Measurements from ENCODE around the gene PARPBP.
"Not testable (repeated sequence)": the region's sequence is repeated elsewhere in the genome, so short reads cannot be mapped to it uniquely, and the experiment has no call there.

Gene PARPBP

DNA sequence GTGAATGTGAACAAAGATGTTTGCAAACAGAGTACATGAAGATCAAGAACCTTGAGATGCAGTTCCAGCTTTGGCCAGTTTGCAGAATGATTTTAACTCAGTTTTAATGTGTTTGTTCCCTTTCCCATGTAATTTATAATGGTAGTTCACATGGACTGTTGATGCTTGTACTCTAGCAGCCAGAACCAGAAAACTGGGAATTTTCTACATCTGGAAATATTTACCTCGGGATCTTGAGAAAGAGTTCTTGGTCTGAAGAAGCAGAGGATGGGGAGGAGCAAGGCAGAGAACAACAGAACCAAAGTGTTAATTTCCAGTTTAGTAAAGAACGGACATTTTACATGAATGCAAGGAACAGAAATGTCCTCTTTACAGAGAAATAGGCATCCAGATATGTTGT is 114.6 kb downstream of the PARPBP start:
- Histone ChIP-seq H3K9me3 (ENCODE audit: control insufficient read depth in 5 of 5, low read length in 5 of 5) (no peaks in the 10 kb centered on the region), H3K9ac (ENCODE audit: low read length in 5 of 5) (no peak overlapping the region), H3K4me1 (ENCODE audit: control insufficient read depth in 5 of 5, insufficient read depth in 5 of 5, low read length in 5 of 5) (peaks cover 0 to 2% (median 0%) of the 10 kb centered on the region in 5 donors), H3K36me3 (ENCODE audit: control insufficient read depth in 5 of 5, insufficient read depth in 5 of 5, low read length in 5 of 5) (no peaks in the 10 kb centered on the region), H3K4me3 (ENCODE audit: low read depth in 1 of 5, low read length in 5 of 5) (no peak overlapping the region), H3K27me3 (ENCODE audit: control insufficient read depth in 5 of 5, insufficient read depth in 4 of 5, low read length in 5 of 5) (no peaks in the 10 kb centered on the region), H3K27ac (ENCODE audit: low read depth, low read length) (no peak overlapping the region)

DNA sequence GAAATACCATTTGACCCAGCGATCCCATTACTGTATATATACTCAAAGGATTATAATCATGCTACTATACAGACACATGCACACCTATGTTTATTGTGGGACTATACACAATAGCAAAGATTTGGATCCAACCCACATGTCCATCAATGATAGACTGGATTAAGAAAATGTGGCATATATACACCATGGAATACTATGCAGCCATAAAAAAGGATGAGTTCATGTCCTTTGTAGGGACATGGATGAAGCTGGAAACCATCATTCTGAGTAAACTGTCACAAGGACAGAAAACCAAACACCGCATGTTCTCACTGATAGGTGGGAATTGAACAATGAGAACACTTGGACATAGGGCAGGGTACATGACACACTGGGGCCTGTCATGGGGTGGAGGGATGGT is 120.9 kb downstream of the PARPBP start:
- H3K36me3 ChIP-seq (ENCODE audit: control insufficient read depth in 5 of 5, insufficient read depth in 5 of 5, low read length in 5 of 5); H3K4me1 ChIP-seq (ENCODE audit: control insufficient read depth in 5 of 5, insufficient read depth in 5 of 5, low read length in 5 of 5); H3K9me3 ChIP-seq (ENCODE audit: control insufficient read depth in 5 of 5, low read length in 5 of 5); H3K4me3 ChIP-seq (ENCODE audit: low read depth in 1 of 5, low read length in 5 of 5); H3K27ac ChIP-seq (ENCODE audit: low read depth, low read length); H3K27me3 ChIP-seq (ENCODE audit: control insufficient read depth in 5 of 5, insufficient read depth in 4 of 5, low read length in 5 of 5); H3K9ac ChIP-seq (ENCODE audit: low read length in 5 of 5): not testable (repeated sequence)
